H1 (cell line): Measurements from ENCODE around the gene OR6C74.

ENCODE experiments used
- ATF2 ChIP-seq: IDR thresholded peaks from 2 replicates; pipeline ENCODE4 v1.6.1; 2012; ENCODE audit warnings: low read length, inconsistent platforms
- CEBPB ChIP-seq: IDR thresholded peaks from 2 replicates; pipeline ENCODE4 v1.6.1; 2012; ENCODE audit warnings: low read depth, low read length
- CTCF ChIP-seq, 3 experiments: IDR thresholded peaks; 1 replicate in 2 of 3; 2 replicates in 1 of 3; pipeline versions ENCODE4 v1.5.1 to v1.6.1; 2011; ENCODE audit warnings: low read length in 3 of 3, mild to moderate bottlenecking in 3 of 3, inconsistent platforms in 2 of 3, low read depth in 1 of 3, moderate library complexity in 1 of 3; ENCODE audit not compliant: insufficient read depth in 1 of 3; ENCODE audit errors: control extremely low read depth in 1 of 3
- EGR1 ChIP-seq: IDR thresholded peaks from 2 replicates; pipeline ENCODE4 v1.6.1; 2011; ENCODE audit warnings: low read depth, low read length, borderline replicate concordance
- EZH2 ChIP-seq: fragments of 200-600 bp; sonication (generic); IDR thresholded peaks from 2 replicates; pipeline ENCODE4 v1.7.1; 2012; ENCODE audit warnings: low read depth, mild to moderate bottlenecking, moderate library complexity, low read length, inconsistent platforms; ENCODE audit not compliant: severe bottlenecking
- GTF2F1 ChIP-seq: IDR thresholded peaks from 2 replicates; pipeline ENCODE4 v1.6.1; 2012; ENCODE audit warnings: low read depth, low read length, improper control_type of control experiment, borderline replicate concordance
- JUN ChIP-seq: IDR thresholded peaks from 2 replicates; pipeline ENCODE4 v1.6.1; 2011; ENCODE audit warnings: low read depth, mild to moderate bottlenecking, improper control_type of control experiment, low read length
- JUND ChIP-seq: IDR thresholded peaks from 2 replicates; pipeline ENCODE4 v1.6.1; 2011; ENCODE audit warnings: mild to moderate bottlenecking, improper control_type of control experiment, low read length
- POLR2A ChIP-seq, 2 experiments: IDR thresholded peaks; 1 replicate in 1 of 2; 2 replicates in 1 of 2; pipeline ENCODE4 v1.6.1; 2011; ENCODE audit warnings: low read depth in 2 of 2, low read length in 2 of 2, mild to moderate bottlenecking in 2 of 2; ENCODE audit errors: control extremely low read depth in 1 of 2
- POLR2AphosphoS5 ChIP-seq: IDR thresholded peaks from 2 replicates; pipeline ENCODE4 v1.6.1; 2011; ENCODE audit warnings: low read depth, low read length
- RBBP5 ChIP-seq: IDR thresholded peaks from 2 replicates; pipeline ENCODE4 v1.7.1; 2012; ENCODE audit warnings: low read depth, mild to moderate bottlenecking, inconsistent platforms, low read length, moderate library complexity, borderline replicate concordance
- SIRT6 ChIP-seq: IDR thresholded peaks from one replicate; pipeline ENCODE4 v1.7.1; 2012; ENCODE audit warnings: low read length, inconsistent platforms
- TEAD4 ChIP-seq: IDR thresholded peaks from 2 replicates; pipeline ENCODE4 v1.6.1; 2012; ENCODE audit warnings: low read depth, low read length, inconsistent platforms, mixed read lengths
- YY1 ChIP-seq: IDR thresholded peaks from 2 replicates; pipeline ENCODE4 v1.6.1; 2011; ENCODE audit warnings: low read depth, mild to moderate bottlenecking, low read length

GRCh38 chr12:55280991-55281390, 36.6 kb downstream of the OR6C74 start:
- TF ChIP-seq CTCF (IDR thresholded peaks at IDR 0.05; ENCODE audit: control extremely low read depth in 1 of 3, insufficient read depth in 1 of 3, low read depth in 1 of 3, low read length in 3 of 3) (no peak), RBBP5 (no peak), EZH2 (no peak), GTF2F1 (no peak), CEBPB (no peak), JUN (no peak), POLR2AphosphoS5 (no peak), POLR2A (IDR thresholded peaks at IDR 0.05; ENCODE audit: control extremely low read depth in 1 of 2, low read depth in 2 of 2, low read length in 2 of 2) (no peak), TEAD4 (no peak), SIRT6 (no peak), JUND (no peak), ATF2 (no peak), EGR1 (no peak), YY1 (no peak)
